ENCODE data around the gene SIN3B.

GRCh38 chr19:16861011-16861410 lies 31.8 kb downstream of the SIN3B start:
- TF ChIP-seq EP300 (IDR thresholded peaks at IDR 0.05) (no peak), CTCF (IDR thresholded peaks at IDR 0.05) (no peak), POLR2A (IDR thresholded peaks at IDR 0.05) (no peak)
